Skin of body (tissue), 2 donors: ENCODE measurements around the gene LMTK3. TPM values are rescaled to one million over a fixed set of nuclear protein-coding genes. Genes with fewer than 3 reads are reported as not detected.
A peak's percentile ranks its signal among the peaks of the same experiment; 100 is the strongest.

Experiments
- DNase-seq: peaks from one replicate; lab custom pipeline; 2025; lab: John Stamatoyannopoulos, UW
- total RNA-seq: library from RNA; depleted of rRNA; stranded (reverse); fragments of >200 nt; gene quantifications from one replicate; pipeline ENCODE4 v1.2.3, GENCODE V29; 2014

The LMTK3 gene
- total RNA-seq, 1 donor from 2014 or later = 0.79 TPM

GRCh38 chr19:48450441-48450840 is 61.2 kb downstream of the LMTK3 start:
- DNase-seq = no peak

GRCh38 chr19:48448563-48448962 is 63.1 kb downstream of the LMTK3 start:
- no peak for DNase-seq

DNA sequence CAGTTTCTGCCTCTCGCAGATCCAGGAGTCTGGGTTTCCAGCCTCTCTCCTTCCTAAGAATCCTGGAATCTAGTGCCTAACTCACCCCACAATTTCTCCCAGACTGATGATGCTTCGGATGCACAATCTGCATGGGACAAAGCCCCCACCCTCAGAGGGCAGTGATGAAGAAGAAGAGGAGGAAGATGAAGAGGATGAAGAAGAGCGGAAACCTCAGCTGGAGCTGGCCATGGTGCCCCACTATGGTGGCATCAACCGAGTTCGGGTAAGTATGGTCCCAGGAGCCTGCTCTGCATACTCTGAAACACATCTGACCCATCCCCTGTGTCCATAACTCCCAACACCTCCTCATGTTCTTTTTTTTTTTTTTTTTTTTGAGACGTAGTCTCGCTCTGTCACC is 65.1 kb downstream of the LMTK3 start:
- no peak for DNase-seq

GRCh38 chr19:48445606-48446481 is 65.8 kb downstream of the LMTK3 start, which contains the start of gene GRWD1:
Gene GRWD1 (plus strand): TSS chr19:48445983. CDS start chr19:48446006, 23 bp downstream.
- peak; percentile 92 for DNase-seq

DNA sequence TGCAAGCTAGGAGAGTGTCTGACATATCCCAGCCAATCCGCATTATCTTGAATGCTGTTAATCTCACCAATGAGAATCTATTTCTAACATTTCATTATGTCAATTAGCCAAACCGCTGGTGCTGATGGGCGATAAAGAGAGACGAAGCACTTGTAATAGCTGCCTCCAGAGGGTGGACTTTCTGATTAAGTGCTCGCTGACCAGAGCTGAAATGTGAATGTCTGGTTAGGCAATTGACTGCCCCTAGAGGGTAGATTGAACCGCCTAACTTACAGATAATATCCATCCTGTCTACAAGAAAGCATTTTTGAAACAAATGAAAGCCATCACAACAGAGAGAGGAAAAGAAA is 66.4 kb downstream of the LMTK3 start:
- DNase-seq = peak; percentile 86

DNA sequence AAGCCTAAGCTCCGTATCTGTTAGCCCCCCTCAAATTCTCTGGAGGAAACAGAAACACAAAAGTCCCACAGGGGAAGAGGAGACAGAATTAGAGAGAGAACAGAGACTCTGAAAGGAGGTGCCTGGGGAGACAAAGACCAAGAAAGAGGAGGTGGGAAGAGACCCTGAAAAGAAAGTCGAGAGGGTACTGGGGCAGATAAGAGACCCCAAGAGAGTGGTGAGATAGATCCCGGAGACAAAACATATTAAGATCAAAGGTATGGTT is 66.8 kb downstream of the LMTK3 start:
- no peak for DNase-seq

DNA sequence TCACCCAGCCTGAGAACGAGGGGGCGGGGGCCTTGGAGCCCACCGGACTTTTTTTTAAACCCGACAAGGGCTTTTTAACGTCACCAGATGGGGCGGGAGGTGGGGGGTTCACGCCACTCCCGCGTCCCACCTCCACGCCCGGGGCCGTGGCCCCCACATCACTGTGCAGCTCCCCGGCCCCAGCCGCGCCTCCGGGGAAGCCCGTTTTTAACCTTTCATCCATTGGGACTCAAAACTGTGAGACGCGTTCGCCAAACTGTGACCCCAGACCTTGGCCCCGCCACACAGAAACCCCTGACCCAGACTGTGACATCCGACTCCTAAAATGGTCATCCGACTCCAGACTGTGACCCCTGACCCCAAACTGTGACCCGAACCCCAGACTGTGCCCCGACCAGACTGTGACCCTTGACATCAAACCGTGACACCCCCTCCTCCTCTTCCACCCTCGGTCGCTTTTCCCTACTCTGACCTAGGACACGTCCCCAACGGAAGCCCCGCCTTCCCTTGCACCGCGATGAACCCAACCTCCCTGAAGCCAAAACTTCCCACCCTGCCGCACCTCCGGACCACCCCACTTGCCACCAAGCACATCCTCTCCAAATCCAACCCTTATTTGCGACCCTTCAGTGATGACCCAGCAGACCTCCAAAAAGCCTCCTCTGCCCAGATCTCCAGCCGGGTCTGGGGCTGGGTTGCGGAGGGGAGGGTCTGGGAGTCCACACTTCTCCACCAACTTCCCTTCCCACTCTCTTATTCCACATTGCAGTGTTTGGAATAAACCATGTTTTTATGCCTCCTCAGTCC is 67.3 kb downstream of the LMTK3 start:
- no peak for DNase-seq

- DNase-seq = no peak
Measured at GRCh38 chr19:48443731-48444128, 67.9 kb downstream of the LMTK3 start.

GRCh38 chr19:48443256-48443655 is 68.4 kb downstream of the LMTK3 start:
- no peak for DNase-seq

DNA sequence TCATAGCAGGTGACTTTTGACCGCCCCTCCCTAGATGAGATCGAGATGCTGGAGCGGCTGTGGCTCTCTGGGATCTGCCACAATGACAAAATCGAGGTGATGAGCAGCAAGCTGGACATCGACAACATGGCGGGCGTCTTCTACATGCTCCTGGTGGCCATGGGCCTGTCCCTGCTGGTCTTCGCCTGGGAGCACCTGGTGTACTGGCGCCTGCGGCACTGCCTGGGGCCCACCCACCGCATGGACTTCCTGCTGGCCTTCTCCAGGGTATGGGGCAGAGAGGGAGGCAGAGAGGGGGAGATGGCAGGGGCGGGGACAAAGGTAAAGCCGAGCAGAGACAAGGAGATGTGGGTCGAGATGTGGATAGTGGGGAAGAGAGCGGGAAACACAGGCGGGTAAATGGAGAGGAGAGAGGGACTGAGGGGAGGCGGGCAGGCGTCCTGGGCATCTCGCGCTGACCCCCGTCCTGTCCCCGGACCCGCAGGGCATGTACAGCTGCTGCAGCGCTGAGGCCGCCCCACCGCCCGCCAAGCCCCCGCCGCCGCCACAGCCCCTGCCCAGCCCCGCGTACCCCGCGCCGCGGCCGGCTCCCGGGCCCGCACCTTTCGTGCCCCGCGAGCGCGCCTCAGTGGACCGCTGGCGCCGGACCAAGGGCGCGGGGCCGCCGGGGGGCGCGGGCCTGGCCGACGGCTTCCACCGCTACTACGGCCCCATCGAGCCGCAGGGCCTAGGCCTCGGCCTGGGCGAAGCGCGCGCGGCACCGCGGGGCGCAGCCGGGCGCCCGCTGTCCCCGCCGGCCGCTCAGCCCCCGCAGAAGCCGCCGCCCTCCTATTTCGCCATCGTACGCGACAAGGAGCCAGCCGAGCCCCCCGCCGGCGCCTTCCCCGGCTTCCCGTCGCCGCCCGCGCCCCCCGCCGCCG is 69.3 kb downstream of the LMTK3 start:
- no peak for DNase-seq

DNA sequence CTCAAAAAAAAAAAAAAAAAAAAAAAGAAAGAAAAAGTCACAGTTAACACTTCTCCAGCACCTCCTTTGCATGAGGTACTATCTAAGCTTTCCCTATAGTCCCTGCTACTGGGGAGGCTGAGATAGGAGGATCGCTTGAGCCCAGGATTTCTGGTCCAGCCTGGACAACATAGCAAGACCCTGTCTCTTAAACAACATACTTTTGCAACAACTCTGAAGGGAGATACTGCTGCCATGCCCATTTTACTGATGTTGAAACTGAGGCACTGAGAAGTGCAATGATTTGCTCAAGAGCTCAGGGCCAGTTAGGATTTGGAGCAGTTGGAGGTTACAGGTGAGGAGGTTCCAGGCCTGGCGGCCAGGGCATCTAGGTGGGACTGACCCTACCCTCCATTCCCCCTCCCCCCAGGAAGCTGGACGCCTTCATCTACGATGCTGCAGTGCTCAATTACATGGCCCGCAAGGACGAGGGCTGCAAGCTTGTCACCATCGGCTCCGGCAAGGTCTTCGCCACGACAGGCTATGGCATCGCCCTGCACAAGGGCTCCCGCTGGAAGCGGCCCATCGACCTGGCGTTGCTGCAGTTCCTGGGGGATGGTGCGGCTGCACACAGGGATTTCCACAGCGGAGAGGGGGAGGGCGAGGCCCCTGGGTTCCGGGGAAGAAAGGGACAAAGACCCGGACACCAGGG is 70.1 kb downstream of the LMTK3 start:
- no peak for DNase-seq

GRCh38 chr19:48436586-48436985 is 75.0 kb downstream of the LMTK3 start:
- DNase-seq = no peak

Other genes starting within 250 kb of the LMTK3 start
- 4.1 TPM for gene ZNF114, start 241.8 kb downstream of the LMTK3 start, total RNA-seq
- gene EMP3, start 186.3 kb downstream of the LMTK3 start, total RNA-seq = 37.8 TPM
- gene TMEM143, start 147.9 kb downstream of the LMTK3 start, total RNA-seq = 4.7 TPM
- not detected for gene SYNGR4, start 147.5 kb downstream of the LMTK3 start, total RNA-seq
- 46.5 TPM for gene KDELR1, start 120.3 kb downstream of the LMTK3 start, total RNA-seq
- gene GRIN2D, start 118.2 kb downstream of the LMTK3 start, total RNA-seq = 1.1 TPM
- 8.3 TPM for gene GRWD1, start 65.9 kb downstream of the LMTK3 start, total RNA-seq
- 1.2 TPM for gene KCNJ14, start 56.3 kb downstream of the LMTK3 start, total RNA-seq
- 27.4 TPM for gene CYTH2, start 42.5 kb downstream of the LMTK3 start, total RNA-seq
- 16.2 TPM for gene SULT2B1, start 40.3 kb upstream of the LMTK3 start, total RNA-seq
- gene SPACA4, start 94.9 kb upstream of the LMTK3 start, total RNA-seq = 0.20 TPM
- 2.0 TPM for gene FAM83E, start 103.2 kb upstream of the LMTK3 start, total RNA-seq
- gene RPL18, start 107.3 kb upstream of the LMTK3 start, total RNA-seq = 1,454 TPM
- gene SPHK2, start 107.7 kb upstream of the LMTK3 start, total RNA-seq = 4.6 TPM
- 5.7 TPM for gene DBP, start 125.5 kb upstream of the LMTK3 start, total RNA-seq
- 2.3 TPM for gene CA11, start 134.4 kb upstream of the LMTK3 start, total RNA-seq
- gene NTN5, start 161.2 kb upstream of the LMTK3 start, total RNA-seq = 0.30 TPM
- gene FUT2, start 184.1 kb upstream of the LMTK3 start, total RNA-seq = 0.59 TPM
- gene MAMSTR, start 207.9 kb upstream of the LMTK3 start, total RNA-seq = 1.7 TPM
- 6.5 TPM for gene RASIP1, start 228.8 kb upstream of the LMTK3 start, total RNA-seq
- gene IZUMO1, start 235.1 kb upstream of the LMTK3 start, total RNA-seq = 0.10 TPM
- 2.9 TPM for gene FUT1, start 240.8 kb upstream of the LMTK3 start, total RNA-seq
- not detected for gene FGF21, start 243.7 kb upstream of the LMTK3 start, total RNA-seq